Retina (tissue), 1 donor: ENCODE measurements around the gene RETREG3.
"Not testable (repeated sequence)": the region's sequence is repeated elsewhere in the genome, so short reads cannot be mapped to it uniquely, and the experiment has no call there.

Experiments used
- DNase-seq: peaks from one replicate; pipeline ENCODE4 v3.0.0-alpha.2; 2016

RETREG3 gene

GRCh38 chr17:42568341-42569111 lies 40.6 kb downstream of the RETREG3 start:
- no peak for DNase-seq

- peak; percentile 94 for DNase-seq
Observed at GRCh38 chr17:42566883-42567573, 42.1 kb downstream of the RETREG3 start, which contains the start of gene MLX. Gene MLX, plus strand, starts transcription at chr17:42567100. Its CDS starts 25 bp downstream, at chr17:42567125.

GRCh38 chr17:42566215-42566882 lies 42.8 kb downstream of the RETREG3 start:
- DNase-seq: no peak

- DNase-seq: no peak
Observed at GRCh38 chr17:42565523-42566214, 43.5 kb downstream of the RETREG3 start.

GRCh38 chr17:42564815-42565522 lies 44.2 kb downstream of the RETREG3 start:
- DNase-seq: no peak

GRCh38 chr17:42563950-42564349 lies 45.2 kb downstream of the RETREG3 start:
- DNase-seq: no peak

- DNase-seq: no peak
Observed at GRCh38 chr17:42563543-42563942, 45.6 kb downstream of the RETREG3 start.

- DNase-seq: no peak
Observed at GRCh38 chr17:42563143-42563509, 46.0 kb downstream of the RETREG3 start.

- no peak for DNase-seq
Observed at GRCh38 chr17:42562388-42563142, 46.6 kb downstream of the RETREG3 start.

GRCh38 chr17:42561897-42562387 lies 47.2 kb downstream of the RETREG3 start, which contains the start of gene COASY:
Gene COASY, plus strand, starts transcription at chr17:42562148. Its CDS starts 475 bp downstream, at chr17:42562623.
- peak; percentile 95 for DNase-seq

GRCh38 chr17:42560246-42560645 lies 48.9 kb downstream of the RETREG3 start:
- DNase-seq: no peak

- DNase-seq: no peak
Observed at GRCh38 chr17:42559075-42559474, 50.1 kb downstream of the RETREG3 start.

- DNase-seq: not testable (repeated sequence)
Observed at GRCh38 chr17:42555961-42556617, 53.1 kb downstream of the RETREG3 start.

- no peak for DNase-seq
Observed at GRCh38 chr17:42555122-42555622, 54.0 kb downstream of the RETREG3 start.

- DNase-seq: peak; percentile 92
Observed at GRCh38 chr17:42554250-42555121, 54.7 kb downstream of the RETREG3 start.

GRCh38 chr17:42553866-42554249 lies 55.3 kb downstream of the RETREG3 start:
- DNase-seq: no peak

- no peak for DNase-seq
Observed at GRCh38 chr17:42553161-42553818, 55.9 kb downstream of the RETREG3 start.

- not testable (repeated sequence) for DNase-seq
Observed at GRCh38 chr17:42552736-42553135, 56.4 kb downstream of the RETREG3 start, which contains the start of gene HSD17B1. Gene HSD17B1, plus strand, starts transcription at chr17:42552923. Its CDS starts 11 bp downstream, at chr17:42552934.
